ENCODE data around the gene MIB1.

DNA sequence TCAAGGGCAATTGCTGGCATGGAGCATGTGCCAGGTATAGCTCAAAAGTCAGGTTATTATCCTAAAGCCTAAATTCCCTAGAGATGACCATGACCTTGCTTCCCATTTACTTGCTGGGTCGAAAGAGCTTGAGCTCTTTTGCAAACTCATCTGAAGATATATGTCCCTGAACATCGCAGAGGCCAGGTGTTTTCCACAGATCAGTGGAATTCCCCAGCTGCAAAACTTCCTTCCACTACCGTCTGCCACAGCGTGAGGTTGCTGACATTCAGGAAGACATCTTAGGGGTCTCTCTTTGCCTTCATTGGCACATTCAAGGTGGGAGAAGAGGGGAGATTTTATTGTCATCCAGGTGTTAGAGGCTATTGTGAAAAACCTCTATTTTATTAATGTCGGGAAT lies 171.0 kb downstream of the MIB1 start:
- TF ChIP-seq, protein P1, sequence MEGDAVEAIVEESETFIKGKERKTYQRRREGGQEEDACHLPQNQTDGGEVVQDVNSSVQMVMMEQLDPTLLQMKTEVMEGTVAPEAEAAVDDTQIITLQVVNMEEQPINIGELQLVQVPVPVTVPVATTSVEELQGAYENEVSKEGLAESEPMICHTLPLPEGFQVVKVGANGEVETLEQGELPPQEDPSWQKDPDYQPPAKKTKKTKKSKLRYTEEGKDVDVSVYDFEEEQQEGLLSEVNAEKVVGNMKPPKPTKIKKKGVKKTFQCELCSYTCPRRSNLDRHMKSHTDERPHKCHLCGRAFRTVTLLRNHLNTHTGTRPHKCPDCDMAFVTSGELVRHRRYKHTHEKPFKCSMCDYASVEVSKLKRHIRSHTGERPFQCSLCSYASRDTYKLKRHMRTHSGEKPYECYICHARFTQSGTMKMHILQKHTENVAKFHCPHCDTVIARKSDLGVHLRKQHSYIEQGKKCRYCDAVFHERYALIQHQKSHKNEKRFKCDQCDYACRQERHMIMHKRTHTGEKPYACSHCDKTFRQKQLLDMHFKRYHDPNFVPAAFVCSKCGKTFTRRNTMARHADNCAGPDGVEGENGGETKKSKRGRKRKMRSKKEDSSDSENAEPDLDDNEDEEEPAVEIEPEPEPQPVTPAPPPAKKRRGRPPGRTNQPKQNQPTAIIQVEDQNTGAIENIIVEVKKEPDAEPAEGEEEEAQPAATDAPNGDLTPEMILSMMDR (IDR thresholded peaks at IDR 0.05; ENCODE audit: low read depth, low read length, poor library complexity, severe bottlenecking) = no peak
- TF ChIP-seq EZH2phosphoT487 (IDR thresholded peaks at IDR 0.05; ENCODE audit: borderline replicate concordance, low read length) = no peak
